ENCODE results near the gene FBXO24. TPM values are rescaled to one million over a fixed set of nuclear protein-coding genes. Genes with fewer than 3 reads are reported as not detected.

FBXO24 gene
- total RNA-seq, 1 experiment from 2014 or later = 1.1 TPM

- TF ChIP-seq CTCF (IDR thresholded peaks at IDR 0.05; ENCODE audit: unreplicated experiment) = no peak
- BruUV-seq (replicated peaks) = no TSS peak
- Mint-ChIP-seq H3K4me1 (ENCODE audit: insufficient read depth, unreplicated experiment) (peaks cover 56% of the 10 kb centered on the region), H3K36me3 (ENCODE audit: insufficient read depth, unreplicated experiment) (peaks cover 6% of the 10 kb centered on the region), H3K27me3 (ENCODE audit: insufficient read depth, unreplicated experiment) (no peaks in the 10 kb centered on the region), H3K27ac (ENCODE audit: low read depth, unreplicated experiment) (peak overlapping the region; percentile 78), H3K4me3 (ENCODE audit: unreplicated experiment) (peak overlapping the region; percentile 1), H3K9me3 (ENCODE audit: unreplicated experiment) (no peaks in the 10 kb centered on the region)
- no peak for DNase-seq (ENCODE audit: unreplicated experiment)
- intact Hi-C loops (cut with micrococcal nuclease) = no loop called here
- ChIA-PET CTCF (interaction anchor here (0.6 to 1.8 kb wide), 8 partner anchors 11 to 108 kb away, joined by 3 to 16 read pairs (median 4); no protein-coding TSS in a partner anchor), POLR2A (interaction anchor here (1.0 to 3.2 kb wide), 10 partner anchors 11 to 418 kb away, joined by 3 to 23 read pairs (median 6); partner anchors contain the start of genes FBXO24, LRCH4, MBLAC1 and MOSPD3)
These were observed 41.7 kb upstream of the FBXO24 start for GRCh38 chr7:100544386-100544785.

GRCh38 chr7:100544967-100545359 lies 41.2 kb upstream of the FBXO24 start:
- POLR2A ChIA-PET = interaction anchor here (0.7 to 3.2 kb wide), 14 partner anchors 9 to 418 kb away, joined by 3 to 23 read pairs (median 6); partner anchors contain the start of genes FBXO24, LRCH4, MBLAC1 and MOSPD3

GRCh38 chr7:100545360-100546128 lies 40.6 kb upstream of the FBXO24 start:
- Mint-ChIP-seq H3K4me1 (ENCODE audit: insufficient read depth, unreplicated experiment) (peaks cover 48% of the 10 kb centered on the region), H3K27me3 (ENCODE audit: insufficient read depth, unreplicated experiment) (no peaks in the 10 kb centered on the region), H3K4me3 (ENCODE audit: unreplicated experiment) (peak overlapping the region; percentile 1), H3K27ac (ENCODE audit: low read depth, unreplicated experiment) (peak overlapping the region; percentile 78), H3K36me3 (ENCODE audit: insufficient read depth, unreplicated experiment) (peaks cover 10% of the 10 kb centered on the region), H3K9me3 (ENCODE audit: unreplicated experiment) (no peaks in the 10 kb centered on the region)
- TF ChIP-seq CTCF (IDR thresholded peaks at IDR 0.05; ENCODE audit: unreplicated experiment) = no peak
- intact Hi-C loops (cut with micrococcal nuclease) = no loop called here
- no TSS peak for BruUV-seq (replicated peaks)
- CTCF ChIA-PET = interaction anchor here (0.6 to 5.4 kb wide), 10 partner anchors 9 to 76 kb away, joined by 3 to 52 read pairs (median 4); no protein-coding TSS in a partner anchor
- DNase-seq (ENCODE audit: unreplicated experiment) = peak; percentile 94
- POLR2A ChIA-PET = interaction anchor here (0.6 to 3.2 kb wide), 17 partner anchors 8 to 626 kb away, joined by 3 to 23 read pairs (median 4); partner anchors contain the start of genes FBXO24, LRCH4, MBLAC1 and MOSPD3

More at GRCh38 chr7:100544967-100545359, 41.2 kb upstream of the FBXO24 start:
- Mint-ChIP-seq H3K27me3 (ENCODE audit: insufficient read depth, unreplicated experiment) (no peaks in the 10 kb centered on the region), H3K4me1 (ENCODE audit: insufficient read depth, unreplicated experiment) (peaks cover 51% of the 10 kb centered on the region), H3K27ac (ENCODE audit: low read depth, unreplicated experiment) (peak overlapping the region; percentile 78), H3K9me3 (ENCODE audit: unreplicated experiment) (no peaks in the 10 kb centered on the region), H3K4me3 (ENCODE audit: unreplicated experiment) (peak overlapping the region; percentile 1), H3K36me3 (ENCODE audit: insufficient read depth, unreplicated experiment) (peaks cover 6% of the 10 kb centered on the region)
- no peak for TF ChIP-seq CTCF (IDR thresholded peaks at IDR 0.05; ENCODE audit: unreplicated experiment)
- intact Hi-C loops (cut with micrococcal nuclease) = no loop called here
- TSS peak; percentile 25 for BruUV-seq (replicated peaks)
- DNase-seq (ENCODE audit: unreplicated experiment) = peak; percentile 71
- CTCF ChIA-PET = interaction anchor here (0.6 to 1.8 kb wide), 10 partner anchors 10 to 109 kb away, joined by 3 to 16 read pairs (median 4); no protein-coding TSS in a partner anchor
